Measurements from ENCODE around the gene FADD.

DNA sequence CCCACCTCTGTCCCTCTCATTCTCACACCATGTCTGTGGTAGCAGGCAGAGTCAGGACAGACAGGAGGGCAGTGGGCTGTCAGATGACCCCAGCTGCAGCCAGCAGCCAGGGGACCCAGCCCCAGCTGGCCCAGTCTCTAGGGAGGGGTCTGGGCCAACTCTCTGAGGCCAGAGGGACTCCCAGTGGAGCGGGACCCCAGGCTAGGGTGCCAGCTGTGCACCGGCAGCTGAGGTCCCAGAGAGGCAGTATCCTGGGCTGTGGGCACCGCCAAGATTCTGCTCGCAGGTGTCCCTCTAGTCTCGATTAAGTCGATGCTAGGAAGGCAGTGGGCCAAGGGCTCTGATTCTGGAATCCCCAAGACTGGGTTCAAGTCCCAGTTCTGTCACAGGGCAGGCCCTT lies 16.7 kb upstream of the FADD start:
- TF ChIP-seq POLR2AphosphoS5 (IDR thresholded peaks at IDR 0.05; ENCODE audit: low read depth, low read length) (no peak), POLR2A (IDR thresholded peaks at IDR 0.05; ENCODE audit: low read depth, low read length) (no peak), TAF1 (IDR thresholded peaks at IDR 0.05; ENCODE audit: low read depth, low read length) (no peak), SPI1 (IDR thresholded peaks at IDR 0.05; ENCODE audit: low read depth, low read length) (no peak)

Data from GM12891 (cell line).